Adipose tissue (tissue), 3 donors: ENCODE results near the gene DTHD1. TPM values are rescaled to one million over a fixed set of nuclear protein-coding genes. Genes with fewer than 3 reads are reported as not detected.

ENCODE experiments used
- H3K27ac ChIP-seq: one replicate; pipeline ENCODE4 v1.5.1; 2013; ENCODE audit warnings: low read depth, low read length
- WGBS, 3 donors: extraction: QIAGEN DNeasy Blood & Tissue Kit; methylation state at CpG; one replicate each; pipeline ENCODE4 v1.1.7; 2013; 5-methylcytosine and 5-hydroxymethylcytosine counted together
- polyA plus RNA-seq, 3 donors: library from polyadenylated mRNA; stranded (reverse); fragments of 200-250 nt; gene quantifications; one replicate each; pipeline ENCODE4 v1.2.3, GENCODE V29; 2013
- donor health status: healthy with polysubstance abuse.
- donor health status: Bipolar disorder and iron deficiency.
- donor health status: healthy.

DTHD1 gene
- polyA plus RNA-seq, 3 donors, result 0.15 TPM; not detected in 2

DNA sequence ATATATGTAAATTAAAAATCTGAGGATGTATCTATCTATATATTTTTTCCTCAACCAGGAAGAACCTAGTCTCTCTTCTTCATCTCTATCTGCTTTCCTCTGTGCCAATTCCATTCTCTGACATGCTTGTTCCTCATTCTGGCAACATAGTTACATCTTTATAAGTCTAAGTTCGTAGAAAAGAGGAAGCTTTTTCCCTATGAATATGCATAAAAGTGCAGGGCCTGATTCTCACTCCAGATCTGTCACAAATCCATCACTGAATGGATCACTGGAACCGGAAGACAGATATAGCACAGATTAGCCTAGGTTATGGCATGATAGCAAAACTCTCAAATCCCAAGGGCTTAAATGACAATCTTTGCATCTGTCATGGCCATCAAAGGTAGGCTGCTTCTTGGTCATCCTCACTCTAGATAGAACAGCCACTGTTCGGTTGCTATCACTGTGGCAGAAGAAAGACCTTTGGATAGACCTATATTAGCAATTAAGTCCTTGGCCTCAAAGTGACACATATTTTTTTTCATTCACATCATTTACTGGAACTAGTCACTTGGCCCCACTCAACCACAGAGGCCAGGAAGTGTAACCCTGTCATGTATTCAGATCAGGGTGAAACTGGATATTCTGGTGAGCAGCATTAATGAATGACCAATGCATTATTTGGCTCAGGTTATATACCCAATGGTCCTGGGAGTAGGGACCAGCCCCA lies 22.2 kb downstream of the DTHD1 start:
- WGBS, 3 donors, result 60 to 70% (median 62%) methylated on average over 3 of the region's 3 CpGs
- no peak overlapping the region for H3K27ac ChIP-seq

- 58 to 72% (median 65%) methylated on average over 1 of the region's 1 CpG for WGBS, 3 donors
- H3K27ac ChIP-seq, result no peak overlapping the region
Measured at GRCh38 chr4:36304138-36304681, 22.8 kb downstream of the DTHD1 start.

- H3K27ac ChIP-seq, result no peak overlapping the region
- 49 to 63% (median 53%) methylated on average over 2 of the region's 2 CpGs for WGBS, 3 donors
Measured at GRCh38 chr4:36308150-36308549, 26.7 kb downstream of the DTHD1 start.

- 43 to 76% (median 50%) methylated on average over 4 of the region's 4 CpGs for WGBS, 3 donors
Measured at GRCh38 chr4:36310216-36310615, 28.8 kb downstream of the DTHD1 start.

DNA sequence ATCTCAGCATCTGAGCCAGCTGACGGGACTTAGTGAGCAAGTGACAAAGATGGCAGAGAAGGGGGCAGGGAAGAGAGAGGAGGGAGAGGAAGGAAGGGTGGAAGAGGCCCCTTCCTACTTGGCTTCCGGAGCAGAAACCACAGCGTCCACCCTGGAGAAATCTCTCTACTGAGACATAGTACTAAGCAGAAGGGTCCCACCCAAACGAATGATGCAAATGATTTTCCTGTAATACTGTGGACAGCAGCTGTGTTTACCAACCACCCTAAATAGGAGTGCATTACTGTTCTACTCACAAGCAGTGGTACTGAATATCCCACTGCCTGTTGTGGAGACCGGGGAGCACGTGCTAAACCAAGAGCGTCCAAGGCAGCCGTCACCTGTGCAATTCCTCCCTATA lies 29.4 kb downstream of the DTHD1 start:
- no peak overlapping the region for H3K27ac ChIP-seq
- 40 to 65% (median 51%) methylated on average over 8 of the region's 8 CpGs for whole genome bisulfite sequencing, 3 donors

More at GRCh38 chr4:36310216-36310615, 28.8 kb downstream of the DTHD1 start:
- H3K27ac ChIP-seq, result no peak overlapping the region

- 73 to 91% (median 88%) methylated on average over 3 of the region's 3 CpGs for WGBS, 3 donors
- no peak overlapping the region for H3K27ac ChIP-seq
Measured at GRCh38 chr4:36312511-36312910, 31.1 kb downstream of the DTHD1 start.

DNA sequence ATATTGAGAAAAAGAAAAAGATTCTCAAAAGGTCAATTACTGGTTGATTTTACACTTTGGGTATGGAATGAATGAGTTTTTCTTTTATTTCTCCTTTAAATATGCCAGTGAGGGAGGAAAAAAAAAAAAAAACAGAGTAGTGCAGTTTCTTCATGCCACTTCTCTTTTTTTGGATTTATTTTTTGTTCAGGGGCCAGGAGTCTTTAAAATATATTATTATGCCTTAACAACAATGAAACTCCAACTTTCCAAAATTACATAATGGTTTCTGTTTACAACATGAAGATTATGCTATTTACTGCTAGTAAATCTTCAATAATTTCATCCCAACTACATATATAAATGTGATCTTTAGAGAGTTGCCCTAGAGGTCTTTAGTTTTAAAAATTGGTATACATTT lies 31.9 kb downstream of the DTHD1 start:
- H3K27ac ChIP-seq, result no peak overlapping the region

- no peak overlapping the region for H3K27ac ChIP-seq
- WGBS, 3 donors, result 76 to 79% (median 77%) methylated on average over 1 of the region's 1 CpG
Measured at GRCh38 chr4:36313703-36314102, 32.3 kb downstream of the DTHD1 start.

GRCh38 chr4:36316607-36317006 lies 35.2 kb downstream of the DTHD1 start:
- no peak overlapping the region for H3K27ac ChIP-seq

DNA sequence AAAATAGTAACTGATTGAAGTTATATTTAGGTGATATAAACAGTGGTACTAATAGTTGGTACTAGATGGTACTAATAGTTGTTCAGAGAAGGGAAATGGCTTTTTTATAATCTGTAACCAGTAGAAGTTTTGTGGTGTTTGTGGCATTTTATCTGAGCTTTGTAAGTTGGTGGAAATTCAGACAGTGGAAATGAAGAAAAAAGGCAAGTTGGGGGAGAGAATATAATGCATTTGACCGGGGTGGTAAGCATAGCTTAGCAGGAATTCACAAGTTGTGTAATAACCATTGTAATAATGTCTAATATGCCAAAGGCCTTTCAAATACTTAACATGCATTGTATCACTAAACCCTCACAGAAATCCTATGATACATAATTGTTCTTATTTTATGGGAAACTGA lies 36.3 kb downstream of the DTHD1 start:
- no peak overlapping the region for H3K27ac ChIP-seq
- WGBS, 3 donors, result 39 to 72% (median 47%) methylated on average over 1 of the region's 1 CpG

DNA sequence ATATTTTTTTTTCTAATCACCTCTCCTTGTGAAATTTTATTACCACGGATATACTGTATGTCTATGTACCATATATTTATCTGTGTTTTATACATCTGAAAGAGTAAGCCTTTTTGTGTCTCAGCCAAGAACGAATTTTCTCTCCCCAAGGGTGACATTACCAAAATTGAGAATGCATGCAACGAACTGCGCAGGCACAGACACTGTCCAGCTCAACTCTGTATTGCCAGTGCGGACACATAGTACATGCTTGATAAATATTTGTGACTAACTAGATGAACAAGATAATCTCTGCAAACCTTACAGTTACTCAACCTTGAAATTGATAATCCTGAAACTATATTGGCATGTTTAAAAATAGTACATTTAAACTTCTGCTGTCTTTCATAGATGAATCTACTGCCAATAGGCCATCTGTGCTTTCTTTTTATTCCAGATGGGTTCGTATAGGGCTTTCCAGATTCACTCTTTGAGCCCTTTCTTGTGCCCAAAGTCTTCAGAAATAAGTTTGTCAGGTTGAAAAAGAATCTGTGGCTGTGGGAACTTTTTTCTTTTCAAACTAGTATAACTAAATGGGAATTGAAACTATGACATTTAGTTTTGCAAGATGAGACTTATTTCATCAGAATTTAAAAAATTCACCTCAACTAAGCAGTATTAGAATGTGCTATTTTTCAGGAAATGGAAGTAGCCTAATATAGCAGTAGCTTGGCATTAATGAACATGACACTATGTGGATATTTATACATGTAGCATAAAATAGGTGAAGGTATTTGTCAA lies 38.9 kb downstream of the DTHD1 start:
- no peak overlapping the region for H3K27ac ChIP-seq

DNA sequence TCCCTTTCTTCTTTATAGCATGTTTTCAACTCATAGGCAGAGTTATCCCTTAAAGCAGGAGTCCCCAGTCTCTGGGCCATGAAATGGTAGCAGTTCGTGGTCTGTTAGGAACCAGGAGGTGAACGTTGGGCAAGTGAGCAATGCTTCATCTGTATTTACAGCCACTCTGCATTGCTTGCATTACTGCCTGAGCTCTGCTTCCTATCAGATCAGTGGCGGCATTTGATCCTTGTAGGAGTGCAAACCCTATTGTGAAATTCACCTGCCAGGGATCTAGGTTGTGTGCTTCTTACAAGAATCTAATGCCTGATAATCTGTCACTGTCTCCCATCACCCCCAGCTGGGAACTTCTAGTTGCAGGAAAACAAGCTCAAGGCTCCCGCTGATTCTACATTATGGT lies 39.8 kb downstream of the DTHD1 start:
- 44 to 67% (median 61%) methylated on average over 4 of the region's 4 CpGs for WGBS, 3 donors
- no peak overlapping the region for H3K27ac ChIP-seq

More for the DNA sequence above, 38.9 kb downstream of the DTHD1 start:
- WGBS, 3 donors, result 74 to 78% (median 74%) methylated on average over 6 of the region's 6 CpGs

- no peak overlapping the region for H3K27ac ChIP-seq
Measured at GRCh38 chr4:36322921-36323354, 41.5 kb downstream of the DTHD1 start.

DNA sequence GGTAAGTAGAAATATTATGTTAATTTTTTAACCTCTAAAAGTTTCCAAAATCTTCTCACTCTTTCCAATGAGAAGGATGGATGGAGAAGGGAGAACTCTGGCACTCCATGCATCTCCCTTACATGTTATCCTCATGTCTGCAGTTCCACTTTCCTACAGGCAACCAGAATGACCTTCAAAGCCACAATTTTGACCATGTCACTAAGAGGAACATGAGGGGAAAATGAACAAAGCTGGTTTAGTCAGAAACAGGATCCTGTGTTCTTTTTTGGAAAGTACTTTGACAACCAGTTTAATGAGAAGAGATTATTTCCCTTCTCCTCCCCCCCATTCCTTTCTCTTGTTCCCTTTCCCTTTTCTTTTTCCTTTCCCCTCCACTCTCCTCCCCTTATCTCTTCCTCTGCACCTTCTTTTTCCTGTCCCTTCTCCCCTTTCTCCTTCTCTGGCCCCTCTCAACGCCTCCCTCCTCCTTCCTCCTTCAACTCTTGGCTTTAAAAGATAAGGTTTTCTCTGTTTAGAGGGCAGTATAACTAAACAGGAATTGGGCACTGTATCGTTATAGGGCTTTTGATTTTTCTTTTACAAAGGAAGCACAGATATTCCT lies 42.5 kb downstream of the DTHD1 start:
- no peak overlapping the region for H3K27ac ChIP-seq
- WGBS, 3 donors, result 29 to 41% (median 38%) methylated on average over 2 of the region's 2 CpGs

More at GRCh38 chr4:36322921-36323354, 41.5 kb downstream of the DTHD1 start:
- 45 to 67% (median 47%) methylated on average over 7 of the region's 7 CpGs for WGBS, 3 donors

DNA sequence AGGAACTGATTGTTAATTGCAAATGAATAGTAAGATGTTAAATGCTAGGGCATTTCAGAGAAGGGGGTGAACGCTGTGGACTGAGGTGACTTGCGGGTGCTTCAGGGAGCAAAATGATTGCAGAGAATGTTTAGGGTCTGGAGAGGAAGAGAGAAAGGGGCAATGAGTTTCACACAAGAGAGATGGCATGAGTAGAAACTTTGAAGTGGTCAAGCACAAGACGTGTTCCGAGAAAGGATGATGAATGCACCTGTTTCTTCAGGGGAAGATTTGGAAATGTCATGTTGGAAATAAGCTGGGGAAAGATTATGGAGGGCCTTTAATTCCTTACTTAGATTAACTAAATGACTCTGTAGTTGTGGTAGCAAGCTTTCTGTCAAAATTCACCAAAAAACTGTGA lies 43.4 kb downstream of the DTHD1 start:
- H3K27ac ChIP-seq, result no peak overlapping the region
- WGBS, 3 donors, result 93 to 96% (median 95%) methylated on average over 4 of the region's 4 CpGs

GRCh38 chr4:36325499-36325898 lies 44.1 kb downstream of the DTHD1 start:
- no peak overlapping the region for H3K27ac ChIP-seq
- WGBS, 3 donors, result 17 to 53% (median 45%) methylated on average over 1 of the region's 1 CpG

DNA sequence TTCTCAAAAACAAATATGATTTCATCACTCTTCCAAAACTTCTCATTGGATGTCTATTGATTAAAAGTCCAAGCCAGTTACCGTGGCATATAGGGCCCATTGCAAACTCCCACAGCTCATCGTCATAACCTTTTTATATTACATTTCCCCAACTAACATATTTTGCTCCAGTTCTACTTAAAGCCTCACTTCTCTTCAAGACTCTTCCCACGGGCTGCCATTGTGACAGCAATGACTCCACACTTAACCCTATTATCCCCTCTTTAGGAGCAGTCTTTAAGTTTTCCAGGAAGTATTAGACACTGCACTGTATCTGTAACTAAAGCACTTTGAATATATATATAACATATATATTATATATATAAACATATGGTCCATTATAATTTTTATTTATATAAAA lies 44.5 kb downstream of the DTHD1 start:
- WGBS, 3 donors, result 65 to 74% (median 66%) methylated on average over 3 of the region's 3 CpGs
- H3K27ac ChIP-seq, result no peak overlapping the region

DNA sequence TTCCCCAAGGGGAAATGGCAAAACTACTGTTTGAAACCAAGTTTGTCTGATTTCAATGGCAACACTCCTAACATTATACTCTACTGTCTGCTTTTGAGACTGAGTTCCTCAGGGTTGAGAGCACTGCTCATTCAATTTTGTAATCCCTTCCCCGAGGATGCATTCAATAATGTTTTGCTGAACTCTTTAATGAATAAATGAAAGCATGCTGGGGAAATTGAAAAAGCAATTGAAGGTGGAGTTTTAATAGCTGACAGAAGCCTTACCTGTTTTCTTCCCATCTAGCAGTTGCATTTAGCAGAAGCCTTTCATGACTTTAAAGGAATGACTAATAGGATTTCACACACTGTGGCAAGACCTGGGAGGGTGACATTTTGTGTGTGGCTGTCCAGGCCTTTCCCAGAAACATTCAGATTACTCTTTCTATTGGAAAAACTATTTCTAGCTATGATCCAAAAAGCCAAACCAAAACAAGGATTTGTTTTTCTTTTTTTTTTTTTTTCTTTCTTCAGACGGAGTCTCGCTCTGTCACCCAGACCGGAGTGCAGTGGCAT lies 45.1 kb downstream of the DTHD1 start:
- H3K27ac ChIP-seq, result no peak overlapping the region
- WGBS, 3 donors, result 88 to 95% (median 95%) methylated on average over 4 of the region's 4 CpGs

DNA sequence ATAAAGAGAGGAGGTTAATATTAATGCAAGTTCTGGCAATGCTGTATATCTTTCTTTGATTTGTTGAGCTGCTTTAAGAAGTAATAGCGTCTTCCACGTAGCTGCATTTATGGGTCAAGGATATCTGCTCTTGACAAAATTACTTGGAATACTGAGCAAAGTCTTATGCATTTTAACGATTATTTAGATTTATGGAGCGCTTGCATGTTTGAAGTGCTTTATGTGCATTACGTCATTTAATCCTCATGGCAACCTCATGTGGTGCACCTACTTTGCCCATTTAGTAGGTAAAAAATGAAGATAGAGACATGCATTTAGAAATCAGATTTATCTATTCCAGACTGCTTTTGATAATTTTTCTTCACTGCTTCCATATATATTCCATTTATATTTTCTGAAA lies 46.0 kb downstream of the DTHD1 start:
- H3K27ac ChIP-seq, result no peak overlapping the region
- WGBS, 3 donors, result 65 to 84% (median 70%) methylated on average over 5 of the region's 5 CpGs
